22Rv1 (cell line): ENCODE data around the gene PEX1.

Experiments used
- H3K27ac ChIP-seq: fragments of 450-650 bp; 2 replicates; pipeline ENCODE4 v1.5.1; 2017
- ZFX ChIP-seq: fragments of 450-650 bp; IDR thresholded peaks from 2 replicates; pipeline ENCODE4 v1.6.1; 2017; ENCODE audit warnings: antibody characterized with exemption, borderline replicate concordance
- TF ChIP-seq, protein P1 (sequence below): fragments of 450-650 bp; IDR thresholded peaks from 2 replicates; pipeline ENCODE4 v1.5.1; 2017; ENCODE audit warnings: mild to moderate bottlenecking

PEX1 gene

DNA sequence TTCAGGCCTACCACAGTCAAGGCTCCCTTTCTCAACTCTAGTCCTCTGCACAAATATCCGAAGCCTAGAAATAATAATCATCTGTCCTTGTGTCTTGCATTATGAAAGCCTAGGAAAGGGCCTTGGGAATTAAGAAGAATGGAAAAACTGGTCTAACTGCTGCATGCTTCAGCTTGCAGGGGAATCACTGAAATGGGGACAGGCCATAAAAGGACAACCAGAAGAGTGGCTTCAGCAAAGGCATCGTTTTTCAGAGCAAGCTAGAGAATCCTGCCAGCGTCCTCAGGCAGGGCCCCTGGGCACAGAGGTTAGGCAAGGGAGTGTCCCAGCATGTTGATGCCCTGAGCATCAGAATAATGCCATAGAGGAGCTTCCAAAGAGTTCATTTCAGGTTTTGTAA lies 63.8 kb downstream of the PEX1 start:
- TF ChIP-seq ZFX = no peak
- TF ChIP-seq, protein P1, sequence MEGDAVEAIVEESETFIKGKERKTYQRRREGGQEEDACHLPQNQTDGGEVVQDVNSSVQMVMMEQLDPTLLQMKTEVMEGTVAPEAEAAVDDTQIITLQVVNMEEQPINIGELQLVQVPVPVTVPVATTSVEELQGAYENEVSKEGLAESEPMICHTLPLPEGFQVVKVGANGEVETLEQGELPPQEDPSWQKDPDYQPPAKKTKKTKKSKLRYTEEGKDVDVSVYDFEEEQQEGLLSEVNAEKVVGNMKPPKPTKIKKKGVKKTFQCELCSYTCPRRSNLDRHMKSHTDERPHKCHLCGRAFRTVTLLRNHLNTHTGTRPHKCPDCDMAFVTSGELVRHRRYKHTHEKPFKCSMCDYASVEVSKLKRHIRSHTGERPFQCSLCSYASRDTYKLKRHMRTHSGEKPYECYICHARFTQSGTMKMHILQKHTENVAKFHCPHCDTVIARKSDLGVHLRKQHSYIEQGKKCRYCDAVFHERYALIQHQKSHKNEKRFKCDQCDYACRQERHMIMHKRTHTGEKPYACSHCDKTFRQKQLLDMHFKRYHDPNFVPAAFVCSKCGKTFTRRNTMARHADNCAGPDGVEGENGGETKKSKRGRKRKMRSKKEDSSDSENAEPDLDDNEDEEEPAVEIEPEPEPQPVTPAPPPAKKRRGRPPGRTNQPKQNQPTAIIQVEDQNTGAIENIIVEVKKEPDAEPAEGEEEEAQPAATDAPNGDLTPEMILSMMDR = no peak
- H3K27ac ChIP-seq = no peak overlapping the region

- TF ChIP-seq ZFX = no peak
- TF ChIP-seq, protein P1 = no peak
- H3K27ac ChIP-seq = no peak overlapping the region
Observed at GRCh38 chr7:92462560-92462959, 65.8 kb downstream of the PEX1 start.

GRCh38 chr7:92461027-92462003 lies 67.0 kb downstream of the PEX1 start:
- no peak overlapping the region for H3K27ac ChIP-seq
- TF ChIP-seq, protein P1 = peak; percentile 98
- TF ChIP-seq ZFX = no peak

DNA sequence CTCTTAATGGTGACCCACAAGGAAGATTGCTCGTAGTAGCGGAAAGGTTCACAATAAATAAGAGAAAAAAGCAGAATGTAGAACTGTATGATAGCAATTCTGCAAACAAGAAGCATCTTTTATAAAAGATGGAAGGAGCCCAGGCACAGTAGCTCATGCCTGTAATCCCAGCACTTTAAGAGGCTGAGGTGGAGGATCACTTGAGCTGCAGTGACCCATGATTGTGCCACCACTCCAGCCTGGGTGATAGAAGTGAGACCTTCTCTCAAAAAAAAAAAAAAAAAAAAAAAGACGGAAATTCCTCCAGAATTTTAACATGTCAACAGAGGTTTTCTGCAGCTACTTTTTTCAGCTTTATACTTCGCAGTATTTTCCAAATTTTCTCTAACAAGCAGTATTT lies 67.8 kb downstream of the PEX1 start:
- H3K27ac ChIP-seq = peak overlapping the region; percentile 2; the same call in 1 of the 2 replicates
- no peak for TF ChIP-seq ZFX
- TF ChIP-seq, protein P1 = no peak

- TF ChIP-seq, protein P1 = no peak
- no peak for TF ChIP-seq ZFX
- H3K27ac ChIP-seq = peak overlapping the region; percentile 2; the same call in 1 of the 2 replicates
Observed at GRCh38 chr7:92460109-92460508, 68.2 kb downstream of the PEX1 start.

DNA sequence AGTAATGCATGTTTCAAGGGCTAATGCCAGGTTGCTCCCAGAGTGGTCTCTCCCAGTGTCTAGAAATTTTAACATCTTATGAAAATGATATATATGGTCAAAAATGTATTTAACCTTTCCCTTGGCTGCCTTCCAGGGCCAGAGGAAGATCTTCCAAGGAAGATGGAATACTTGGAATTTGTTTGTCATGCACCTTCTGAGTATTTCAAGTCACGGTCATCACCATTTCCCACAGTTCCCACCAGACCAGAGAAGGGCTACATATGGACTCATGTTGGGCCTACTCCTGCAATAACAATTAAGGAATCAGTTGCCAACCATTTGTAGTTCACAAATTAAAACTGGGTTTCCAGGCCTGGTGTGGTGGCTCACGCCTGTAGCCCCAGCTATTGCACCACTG lies 72.1 kb downstream of the PEX1 start:
- H3K27ac ChIP-seq = no peak overlapping the region
- no peak for TF ChIP-seq ZFX
- TF ChIP-seq, protein P1 = no peak

DNA sequence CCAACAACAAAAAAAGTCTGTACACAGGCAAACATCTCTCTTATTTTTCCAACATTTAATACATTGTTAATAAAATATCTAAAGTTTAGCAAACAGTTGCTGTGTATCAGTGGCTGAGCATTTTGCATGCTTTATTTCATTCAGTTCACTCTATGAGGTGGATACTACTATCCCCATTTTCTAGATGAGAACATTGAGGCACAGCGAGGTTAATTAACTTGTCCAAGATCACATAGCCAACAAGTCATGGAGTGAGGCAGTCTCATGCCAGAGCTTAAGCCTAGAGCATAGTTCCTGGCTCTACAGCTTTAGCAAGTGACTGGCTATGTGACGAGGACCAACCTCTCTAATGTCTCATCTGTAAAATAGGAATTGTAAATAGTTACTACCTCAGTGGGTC lies 76.7 kb downstream of the PEX1 start:
- TF ChIP-seq ZFX = no peak
- TF ChIP-seq, protein P1 = no peak
- no peak overlapping the region for H3K27ac ChIP-seq
